ENCODE measurements around the gene TMEM151B. TPM values are rescaled to one million over a fixed set of nuclear protein-coding genes. Genes with fewer than 3 reads are reported as not detected.

The TMEM151B gene
- total and polyA plus RNA-seq, 2 of the 13 experiments (the other 11 are each of a cell fraction or from before 2014, with no cell fraction given) = not detected

GRCh38 chr6:44270526-44271405 lies 516 bp downstream of the TMEM151B start (continued):
- TF ChIP-seq PAX8 (CRISPR knock-in tag; IDR thresholded peaks at IDR 0.05; ENCODE audit: borderline replicate concordance) = no peak
- TF ChIP-seq CTCF (CRISPR knock-in tag; IDR thresholded peaks at IDR 0.05) = no peak
- TF ChIP-seq ZUFSP (CRISPR knock-in tag; IDR thresholded peaks at IDR 0.05; ENCODE audit: borderline replicate concordance) = no peak

GRCh38 chr6:44271406-44271723 lies 1.1 kb downstream of the TMEM151B start:
- H3K27ac ChIP-seq (ENCODE audit: extremely low read length, insufficient read depth, low read length) = no peak overlapping the region
- H2AFZ ChIP-seq (ENCODE audit: low read length) = no peak overlapping the region
- ChIA-PET POLR2A (no interaction called here), CTCF (ENCODE audit: low intra/inter-chr PET ratio, low total read pairs) (no interaction called here)
- 42% methylated on average over 6 of the region's 6 CpGs for WGBS (ENCODE audit: low lambda C conversion rate)
- BruUV-seq (replicated peaks) = no TSS peak
- H3K27me3 ChIP-seq (ENCODE audit: control insufficient read depth in 1 of 2, insufficient read depth in 2 of 2, low read length in 2 of 2) = peaks cover 22 to 72% of the 10 kb centered on the region in 2 experiments
- no peak overlapping the region for H3K4me2 ChIP-seq (ENCODE audit: low read depth, low read length)
- no peaks in the 10 kb centered on the region for H4K20me1 ChIP-seq (ENCODE audit: insufficient read depth, low read length)
- TF ChIP-seq ZNF251 (CRISPR knock-in tag; IDR thresholded peaks at IDR 0.05) (no peak), ISL2 (CRISPR knock-in tag; IDR thresholded peaks at IDR 0.05) (no peak), ZNF101 (CRISPR knock-in tag; IDR thresholded peaks at IDR 0.05; ENCODE audit: borderline replicate concordance, low read depth) (no peak), EZH2 (conservative IDR thresholded peaks at IDR 0.05; ENCODE audit: low read depth, low read length) (peak; percentile 22; the same call in 1 of the 2 replicates), ZFP62 (CRISPR knock-in tag; IDR thresholded peaks at IDR 0.05) (no peak), HNRNPLL (IDR thresholded peaks at IDR 0.05; ENCODE audit: low read depth, low read length, poor library complexity, severe bottlenecking) (no peak), GATAD1 (CRISPR knock-in tag; IDR thresholded peaks at IDR 0.05) (no peak)
- in situ Hi-C loops (cut with HindIII; ENCODE audit: extremely low pct_ligation_motif_present, low pct_unique_long_range_greater_than_20kb) = loop anchor here (5.0 kb wide), 1 partner anchor 66 kb away; no protein-coding TSS in a partner anchor
- H3K4me1 ChIP-seq (ENCODE audit: insufficient read depth, low read length) = peaks cover 37% of the 10 kb centered on the region
- no peak for FAIRE-seq
- H3K9me3 ChIP-seq (ENCODE audit: low read length) = no peaks in the 10 kb centered on the region
- H3K9ac ChIP-seq (ENCODE audit: insufficient read depth, low read depth, low read length) = no peak overlapping the region
- DNase-seq (ENCODE audit: low spot score) = no peak
- H3K79me2 ChIP-seq (ENCODE audit: insufficient read depth, low read length) = no peaks in the 10 kb centered on the region
- intact Hi-C loops (cut with micrococcal nuclease; ENCODE audit: unreplicated experiment) = no loop called here
- H3K36me3 ChIP-seq (replicated peaks in 1 of 2; ENCODE audit: control insufficient read depth in 1 of 2, insufficient read depth in 2 of 2, low read length in 2 of 2) = no peaks in the 10 kb centered on the region
- no peak overlapping the region for H3K4me3 ChIP-seq (replicated peaks in 1 of 3; ENCODE audit: insufficient read depth in 1 of 3, low read depth in 2 of 3, low read length in 3 of 3)
- ATAC-seq = no peak

Data from HepG2 (cell line).